ENCODE measurements around the gene CRYAA.
"Not testable (repeated sequence)": the region's sequence is repeated elsewhere in the genome, so short reads cannot be mapped to it uniquely, and the experiment has no call there.

CRYAA gene

GRCh38 chr21:43177043-43177906, 8.5 kb downstream of the CRYAA start:
- DNase-seq, result not testable (repeated sequence)

- DNase-seq, result not testable (repeated sequence)
Measured at GRCh38 chr21:43178175-43178826, 9.5 kb downstream of the CRYAA start.

- DNase-seq, result not testable (repeated sequence)
Measured at GRCh38 chr21:43181033-43181432, 12.2 kb downstream of the CRYAA start.

DNA sequence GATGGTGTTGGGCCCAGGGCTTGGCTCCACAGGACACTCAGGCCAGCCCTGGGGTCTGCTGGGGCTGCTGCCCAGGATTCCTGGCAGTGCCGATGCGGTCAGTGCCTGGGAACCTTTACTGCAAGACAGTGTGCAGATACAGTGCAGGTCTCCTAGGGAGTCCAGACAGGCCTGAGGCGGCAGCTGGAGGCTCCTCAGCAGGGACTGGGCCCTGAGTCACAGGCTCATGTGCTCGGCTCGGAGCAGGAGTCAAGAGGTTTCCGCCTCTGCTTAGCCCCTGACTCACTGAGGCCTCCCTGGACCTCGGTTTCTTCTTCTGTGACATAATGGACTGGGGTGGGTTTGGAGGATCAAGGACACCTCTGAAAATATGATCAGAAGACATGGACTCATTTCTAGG, 18.5 kb downstream of the CRYAA start:
- DNase-seq, result not testable (repeated sequence)

DNA sequence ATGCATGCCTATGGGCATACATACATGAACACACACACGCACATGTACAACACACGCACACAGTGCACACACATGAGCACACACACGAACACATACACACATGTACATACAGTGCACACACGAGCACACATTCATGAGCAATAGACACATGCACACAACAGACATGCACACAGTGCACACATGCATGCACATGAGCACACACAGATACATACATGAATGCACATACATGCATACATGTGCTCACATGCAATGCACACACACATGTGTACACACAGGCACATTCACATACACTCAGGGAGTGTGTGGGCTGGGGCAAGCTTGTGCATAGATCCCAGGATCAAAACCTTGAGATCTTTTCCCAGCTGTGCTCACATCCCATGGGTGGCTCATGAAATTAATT, 18.9 kb downstream of the CRYAA start:
- DNase-seq, result no peak

GRCh38 chr21:43188181-43188580, 19.4 kb downstream of the CRYAA start:
- DNase-seq, result no peak

DNA sequence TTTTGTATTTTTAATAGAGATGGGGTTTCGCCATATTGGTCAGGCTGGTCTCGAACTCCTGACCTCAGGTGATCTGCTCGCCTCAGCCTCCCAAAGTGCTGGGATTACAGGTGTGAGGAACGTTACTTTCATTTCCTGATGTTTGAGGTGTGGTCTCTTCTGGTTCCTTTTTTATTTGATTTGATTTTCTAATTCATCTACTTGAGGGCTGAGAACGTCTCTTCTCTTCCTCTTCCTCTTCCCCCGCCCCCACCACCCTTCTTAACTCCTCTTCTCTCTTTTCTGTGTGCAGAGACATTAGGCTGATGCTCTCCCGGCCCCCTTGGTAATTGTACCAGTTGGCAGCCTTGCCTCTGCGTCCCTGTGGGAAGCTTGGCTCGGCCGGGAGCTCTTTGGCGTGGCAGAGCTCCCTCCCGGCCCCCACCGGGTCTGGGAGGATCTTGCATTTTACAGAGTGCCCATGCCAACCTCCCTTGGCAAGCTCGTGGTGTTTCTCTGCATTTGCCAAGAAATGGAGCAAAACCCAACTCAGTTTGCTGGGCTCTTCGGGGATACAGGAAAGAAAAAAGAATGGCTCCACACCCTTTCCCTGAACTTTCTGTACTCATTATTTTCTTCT, 19.9 kb downstream of the CRYAA start:
- no peak for DNase-seq

DNA sequence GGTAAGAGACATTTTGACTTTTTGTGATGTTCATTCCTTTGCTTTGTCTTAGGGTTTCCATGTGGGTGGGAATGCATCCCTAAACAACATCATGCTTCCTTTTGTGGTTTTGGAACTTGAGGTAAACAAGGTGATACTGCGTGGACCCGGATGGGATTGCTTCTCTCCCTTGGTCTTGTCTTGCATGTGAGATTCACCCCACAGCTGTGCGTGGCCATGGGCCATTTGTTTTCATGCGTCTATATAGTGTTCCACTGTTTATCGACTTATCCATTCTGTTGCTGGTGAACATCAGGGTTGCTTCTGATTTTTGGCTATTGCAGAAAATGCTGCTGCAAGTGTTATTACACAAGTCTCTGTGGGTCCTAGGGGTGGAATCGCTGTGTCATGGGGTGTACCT, 21.1 kb downstream of the CRYAA start:
- no peak for DNase-seq

- no peak for DNase-seq
Measured at GRCh38 chr21:43190544-43190943, 21.7 kb downstream of the CRYAA start.

- DNase-seq, result no peak
Measured at GRCh38 chr21:43190951-43191350, 22.1 kb downstream of the CRYAA start.

- DNase-seq, result no peak
Measured at GRCh38 chr21:43191521-43191920, 22.7 kb downstream of the CRYAA start.

GRCh38 chr21:43191971-43192370, 23.2 kb downstream of the CRYAA start:
- no peak for DNase-seq

DNA sequence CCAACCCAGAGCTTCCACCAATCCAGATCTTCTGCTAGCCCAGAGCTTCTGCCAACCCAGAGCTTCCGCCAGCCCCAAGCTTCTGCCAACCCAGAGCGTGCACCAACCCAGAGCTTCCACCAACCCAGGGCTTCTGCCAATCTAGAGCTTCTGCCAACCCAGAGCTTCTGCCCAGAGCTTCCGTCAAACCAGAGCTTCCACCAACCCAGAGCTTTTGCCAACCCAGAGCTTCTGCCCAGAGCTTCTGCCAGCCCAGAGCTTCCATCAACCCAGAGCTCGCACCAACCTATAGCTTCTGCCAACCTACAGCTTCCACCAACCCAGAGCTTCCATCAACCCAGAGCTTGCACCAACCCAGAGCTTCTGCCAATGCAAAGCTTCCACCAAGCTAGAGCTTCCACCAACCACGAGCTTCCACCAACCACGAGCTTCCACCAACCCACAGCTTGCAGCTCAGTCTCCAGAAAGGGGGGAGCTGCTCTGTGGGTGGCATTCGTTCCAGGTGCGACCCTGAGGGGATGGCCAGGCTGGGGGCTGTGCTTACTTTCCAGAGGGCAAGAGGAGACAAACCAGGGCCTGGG, 23.8 kb downstream of the CRYAA start:
- DNase-seq, result no peak

DNA sequence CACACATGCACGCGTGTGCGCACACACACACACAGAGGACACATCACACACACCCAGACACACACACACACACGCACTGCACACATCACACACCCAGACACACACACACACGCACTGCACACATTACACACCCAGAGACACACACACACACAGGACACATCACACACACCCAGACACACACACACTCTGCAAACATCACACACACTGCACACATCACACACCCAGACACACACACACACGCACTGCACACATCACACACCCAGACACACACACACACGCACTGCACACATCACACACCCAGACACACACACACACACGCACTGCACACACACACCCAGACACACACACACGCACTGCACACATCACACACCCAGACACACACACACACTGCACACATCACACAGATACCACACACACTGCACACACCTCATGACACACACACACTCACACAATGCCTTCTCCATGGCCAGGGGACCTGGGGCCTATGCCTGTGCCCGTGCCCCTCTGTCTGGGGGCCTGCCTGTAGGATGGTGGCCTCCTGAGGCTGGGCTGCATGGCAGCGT, 24.4 kb downstream of the CRYAA start:
- no peak for DNase-seq

DNA sequence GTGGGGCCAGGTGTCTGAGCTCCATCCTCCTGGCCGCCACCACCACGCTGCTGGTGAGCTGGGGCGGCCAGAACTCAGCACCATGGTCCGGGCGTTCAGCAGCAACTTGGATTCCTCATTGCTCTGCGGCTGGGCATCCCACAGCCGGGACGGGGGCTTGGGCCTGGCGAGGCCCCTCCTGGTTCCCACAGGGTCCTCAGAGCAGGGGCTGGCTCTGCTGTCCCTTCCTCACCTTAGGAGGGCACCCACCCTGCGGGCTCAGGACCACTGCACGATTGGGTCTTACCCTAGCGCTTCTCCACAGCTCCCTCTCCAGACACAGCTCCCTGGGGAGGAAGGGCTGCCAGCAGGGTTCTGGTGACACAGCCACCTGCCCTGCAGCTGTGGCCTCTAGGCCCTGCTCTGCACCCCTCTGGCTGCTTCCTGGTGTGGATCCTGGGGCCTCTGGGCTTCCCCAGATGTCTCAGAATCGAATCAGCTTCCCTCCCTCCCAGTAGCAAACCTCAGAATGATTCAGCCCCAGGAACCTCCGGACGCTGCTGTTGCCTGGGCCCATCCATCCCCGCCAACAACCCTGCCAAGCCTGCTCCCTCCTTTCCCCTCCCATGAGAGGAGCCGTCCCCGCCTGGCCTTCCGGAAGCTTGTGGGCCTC, 25.0 kb downstream of the CRYAA start:
- DNase-seq, result no peak

- DNase-seq, result no peak
Measured at GRCh38 chr21:43194303-43195120, 25.7 kb downstream of the CRYAA start.

GRCh38 chr21:43195121-43196021, 26.6 kb downstream of the CRYAA start:
- no peak for DNase-seq

DNA sequence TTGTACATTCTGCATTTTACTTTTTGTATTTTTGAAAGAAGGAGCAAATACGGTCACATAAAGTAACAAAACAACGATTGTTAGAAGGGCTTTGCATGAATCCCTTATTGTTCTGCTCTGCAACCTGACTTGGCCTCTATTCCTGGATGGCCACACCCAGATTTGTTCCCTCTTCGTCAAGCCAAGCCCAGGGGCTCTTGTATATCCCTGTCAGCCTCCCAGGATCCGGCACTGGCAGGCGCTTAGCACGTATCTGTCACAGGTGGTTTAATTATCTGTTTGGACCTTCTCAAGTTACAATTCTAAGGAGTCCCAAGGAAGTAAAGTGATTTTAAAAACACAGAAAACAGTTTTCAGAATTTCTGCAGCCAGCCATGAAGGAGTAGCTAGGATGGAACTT, 28.0 kb downstream of the CRYAA start:
- DNase-seq, result no peak

- DNase-seq, result no peak
Measured at GRCh38 chr21:43198376-43198775, 29.6 kb downstream of the CRYAA start.

- no peak for DNase-seq
Measured at GRCh38 chr21:43201491-43201890, 32.7 kb downstream of the CRYAA start.

GRCh38 chr21:43203591-43203990, 34.8 kb downstream of the CRYAA start:
- DNase-seq, result no peak

Data from activated T-cell treated with anti-CD3 and anti-CD28 coated beads, Interleukin-2, amount 50 U/mL, for 1 hour (primary cell).